GM19238 (cell line): Measurements from ENCODE around the gene OPRD1.
"Not testable (repeated sequence)": the region's sequence is repeated elsewhere in the genome, so short reads cannot be mapped to it uniquely, and the experiment has no call there.

Experiments used
- DNase-seq: peaks from one replicate; pipeline ENCODE4 v3.0.0; 2011; ENCODE audit warnings: low spot score; ENCODE audit not compliant: insufficient read length

Gene OPRD1

GRCh38 chr1:28840928-28841544 lies 29.1 kb downstream of the OPRD1 start:
- no peak for DNase-seq

GRCh38 chr1:28845786-28846543 lies 34.0 kb downstream of the OPRD1 start:
- DNase-seq, result no peak

GRCh38 chr1:28847207-28847606 lies 35.2 kb downstream of the OPRD1 start:
- not testable (repeated sequence) for DNase-seq

GRCh38 chr1:28848416-28848815 lies 36.4 kb downstream of the OPRD1 start:
- DNase-seq, result no peak

GRCh38 chr1:28853093-28853742 lies 41.2 kb downstream of the OPRD1 start:
- no peak for DNase-seq

GRCh38 chr1:28854406-28854805 lies 42.4 kb downstream of the OPRD1 start:
- not testable (repeated sequence) for DNase-seq

- DNase-seq, result no peak
Measured at GRCh38 chr1:28855046-28855445, 43.1 kb downstream of the OPRD1 start.

GRCh38 chr1:28855469-28855951 lies 43.5 kb downstream of the OPRD1 start:
- no peak for DNase-seq

GRCh38 chr1:28855969-28856368 lies 44.0 kb downstream of the OPRD1 start:
- no peak for DNase-seq

- no peak for DNase-seq
Measured at GRCh38 chr1:28860332-28861073, 48.5 kb downstream of the OPRD1 start.

- no peak for DNase-seq
Measured at GRCh38 chr1:28862571-28863403, 50.8 kb downstream of the OPRD1 start.

GRCh38 chr1:28864695-28865094 lies 52.7 kb downstream of the OPRD1 start:
- DNase-seq, result no peak

- DNase-seq, result no peak
Measured at GRCh38 chr1:28865997-28866650, 54.2 kb downstream of the OPRD1 start.

- no peak for DNase-seq
Measured at GRCh38 chr1:28867850-28868249, 55.9 kb downstream of the OPRD1 start.

GRCh38 chr1:28869952-28870351 lies 58.0 kb downstream of the OPRD1 start:
- DNase-seq, result no peak

GRCh38 chr1:28871631-28872401 lies 59.8 kb downstream of the OPRD1 start:
- DNase-seq, result no peak

GRCh38 chr1:28875134-28875533 lies 63.2 kb downstream of the OPRD1 start:
- DNase-seq, result not testable (repeated sequence)

- DNase-seq, result peak; percentile 57
Measured at GRCh38 chr1:28877132-28877781, 65.3 kb downstream of the OPRD1 start.

- DNase-seq, result no peak
Measured at GRCh38 chr1:28878796-28879195, 66.8 kb downstream of the OPRD1 start.
